Measurements from ENCODE around the gene PYY. TPM values are rescaled to one million over a fixed set of nuclear protein-coding genes. Genes with fewer than 3 reads are reported as not detected.

The PYY gene
- total RNA-seq, 2 experiments from 2014 or later, result 0.29 TPM; not detected in 1

DNA sequence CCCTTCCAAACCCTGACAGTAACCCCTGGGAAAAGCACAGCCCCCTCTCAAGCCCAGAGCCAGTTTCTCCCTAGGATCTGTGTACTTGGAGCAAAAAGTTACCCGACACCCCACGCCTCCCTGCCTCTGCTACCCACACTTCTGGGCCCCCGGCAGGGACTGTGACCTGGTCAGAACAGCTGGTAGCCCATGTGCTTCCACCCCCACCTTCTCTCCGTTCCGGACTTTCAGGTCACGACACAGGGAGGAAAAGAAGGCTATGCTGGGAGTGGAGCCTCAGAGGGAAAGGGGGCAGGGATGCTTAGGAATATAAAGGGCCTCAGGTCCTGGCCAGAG lies 17.8 kb downstream of the PYY start:
- no peak overlapping the region for H3K4me3 Mint-ChIP-seq
- TF ChIP-seq, protein P1, sequence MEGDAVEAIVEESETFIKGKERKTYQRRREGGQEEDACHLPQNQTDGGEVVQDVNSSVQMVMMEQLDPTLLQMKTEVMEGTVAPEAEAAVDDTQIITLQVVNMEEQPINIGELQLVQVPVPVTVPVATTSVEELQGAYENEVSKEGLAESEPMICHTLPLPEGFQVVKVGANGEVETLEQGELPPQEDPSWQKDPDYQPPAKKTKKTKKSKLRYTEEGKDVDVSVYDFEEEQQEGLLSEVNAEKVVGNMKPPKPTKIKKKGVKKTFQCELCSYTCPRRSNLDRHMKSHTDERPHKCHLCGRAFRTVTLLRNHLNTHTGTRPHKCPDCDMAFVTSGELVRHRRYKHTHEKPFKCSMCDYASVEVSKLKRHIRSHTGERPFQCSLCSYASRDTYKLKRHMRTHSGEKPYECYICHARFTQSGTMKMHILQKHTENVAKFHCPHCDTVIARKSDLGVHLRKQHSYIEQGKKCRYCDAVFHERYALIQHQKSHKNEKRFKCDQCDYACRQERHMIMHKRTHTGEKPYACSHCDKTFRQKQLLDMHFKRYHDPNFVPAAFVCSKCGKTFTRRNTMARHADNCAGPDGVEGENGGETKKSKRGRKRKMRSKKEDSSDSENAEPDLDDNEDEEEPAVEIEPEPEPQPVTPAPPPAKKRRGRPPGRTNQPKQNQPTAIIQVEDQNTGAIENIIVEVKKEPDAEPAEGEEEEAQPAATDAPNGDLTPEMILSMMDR (IDR thresholded peaks at IDR 0.05), result no peak
- POLR2A ChIA-PET, result no interaction called here

DNA sequence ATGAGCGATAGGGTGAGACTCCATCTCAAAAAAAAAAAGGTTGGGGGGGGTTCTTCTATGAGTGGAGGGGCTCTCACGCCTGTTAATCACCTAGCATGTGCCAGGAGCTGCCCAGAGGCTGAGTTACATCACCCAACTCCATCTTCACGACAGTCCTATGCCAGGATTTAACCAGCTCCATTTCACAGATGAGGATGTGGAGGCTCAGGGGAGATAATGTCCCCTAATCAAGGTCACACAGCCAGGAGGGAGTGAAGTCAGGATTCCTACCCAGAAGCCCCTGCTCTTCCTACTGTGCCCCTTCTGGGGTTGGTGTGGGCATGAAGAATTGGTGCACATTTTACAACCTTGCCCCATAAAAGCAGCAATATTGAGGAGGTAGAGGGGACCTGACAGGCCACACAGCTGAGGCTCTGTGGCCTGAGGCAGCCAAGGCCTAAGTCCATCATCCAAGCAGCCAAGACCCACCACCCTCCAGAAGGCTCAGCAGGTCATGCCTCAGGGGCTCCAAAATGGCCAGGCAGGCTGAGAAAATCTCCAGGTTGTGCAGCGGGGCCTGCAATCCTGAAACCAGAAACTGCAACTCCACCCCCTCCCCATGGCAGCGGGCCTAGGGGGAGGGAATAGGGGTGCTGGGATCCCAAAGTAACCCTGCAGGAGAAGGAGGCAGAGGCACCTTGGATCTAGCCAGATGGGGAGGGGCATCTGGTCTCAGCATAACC lies 18.4 kb downstream of the PYY start:
- H3K4me3 Mint-ChIP-seq, result no peak overlapping the region
- ATAC-seq (no peak), DNase-seq (no peak)
- no peaks in the 10 kb centered on the region for H3K9me3 Mint-ChIP-seq
- no peaks in the 10 kb centered on the region for H3K36me3 Mint-ChIP-seq (ENCODE audit: low read depth)
- TF ChIP-seq, protein P1 (IDR thresholded peaks at IDR 0.05), result no peak
- intact Hi-C loops (cut with micrococcal nuclease), result no loop called here
- peaks cover 10% of the 10 kb centered on the region for H3K4me1 Mint-ChIP-seq (ENCODE audit: low read depth)
- POLR2A ChIA-PET, result interaction anchor here (1.1 kb wide), 1 partner anchor 44 kb away, joined by 3 read pairs; no protein-coding TSS in a partner anchor
- H3K27ac Mint-ChIP-seq, result no peak overlapping the region
- CTCF ChIA-PET, result interaction anchor here (1.4 kb wide), 2 partner anchors 9 to 10 kb away, joined by 4 to 6 read pairs; no protein-coding TSS in a partner anchor
- H3K27me3 Mint-ChIP-seq, result peaks cover 5% of the 10 kb centered on the region

More for the DNA sequence above, 17.8 kb downstream of the PYY start:
- no peak for ATAC-seq
- Mint-ChIP-seq H3K9me3 (no peaks in the 10 kb centered on the region), H3K4me1 (ENCODE audit: low read depth) (peaks cover 10% of the 10 kb centered on the region), H3K27ac (no peak overlapping the region), H3K36me3 (ENCODE audit: low read depth) (no peaks in the 10 kb centered on the region), H3K27me3 (peaks cover 5% of the 10 kb centered on the region)
- no peak for DNase-seq
- intact Hi-C loops (cut with micrococcal nuclease), result no loop called here
- CTCF ChIA-PET, result interaction anchor here (1.0 to 1.4 kb wide), 3 partner anchors 8 to 47 kb away, joined by 4 to 6 read pairs (median 4); no protein-coding TSS in a partner anchor

DNA sequence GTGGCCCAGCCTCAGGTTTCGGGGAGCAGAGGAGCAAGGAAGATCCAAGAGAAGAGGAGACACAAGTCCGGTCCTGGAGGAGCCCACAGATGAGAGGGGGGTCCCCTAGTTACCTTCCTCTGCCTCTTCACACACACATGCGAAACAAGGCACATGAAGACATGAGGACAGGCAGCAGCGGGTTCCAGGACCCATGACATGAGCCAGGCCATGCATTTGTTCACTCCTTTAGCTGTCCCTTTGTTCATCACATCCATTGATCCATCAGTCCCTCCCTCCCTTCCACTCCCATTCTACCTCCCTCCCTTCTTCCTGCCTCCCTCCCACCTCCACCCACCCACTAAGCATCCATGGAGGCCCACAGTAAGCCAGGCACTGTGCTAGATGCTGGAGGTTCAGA lies 20.8 kb downstream of the PYY start:
- DNase-seq (no peak), ATAC-seq (no peak)
- ChIA-PET CTCF (interaction anchor here (1.5 to 1.9 kb wide), 2 partner anchors 11 to 57 kb away, joined by 3 to 9 read pairs; no protein-coding TSS in a partner anchor), POLR2A (interaction anchor here (0.9 kb wide), 1 partner anchor 8 kb away, joined by 3 read pairs; no protein-coding TSS in a partner anchor)
- no peak overlapping the region for H3K27ac Mint-ChIP-seq
- H3K36me3 Mint-ChIP-seq (ENCODE audit: low read depth), result no peaks in the 10 kb centered on the region
- H3K4me3 Mint-ChIP-seq, result no peak overlapping the region
- intact Hi-C loops (cut with micrococcal nuclease), result no loop called here
- TF ChIP-seq, protein P1 (IDR thresholded peaks at IDR 0.05), result no peak
- H3K27me3 Mint-ChIP-seq, result peaks cover 2% of the 10 kb centered on the region
- H3K4me1 Mint-ChIP-seq (ENCODE audit: low read depth), result peaks cover 14% of the 10 kb centered on the region
- no peaks in the 10 kb centered on the region for H3K9me3 Mint-ChIP-seq

DNA sequence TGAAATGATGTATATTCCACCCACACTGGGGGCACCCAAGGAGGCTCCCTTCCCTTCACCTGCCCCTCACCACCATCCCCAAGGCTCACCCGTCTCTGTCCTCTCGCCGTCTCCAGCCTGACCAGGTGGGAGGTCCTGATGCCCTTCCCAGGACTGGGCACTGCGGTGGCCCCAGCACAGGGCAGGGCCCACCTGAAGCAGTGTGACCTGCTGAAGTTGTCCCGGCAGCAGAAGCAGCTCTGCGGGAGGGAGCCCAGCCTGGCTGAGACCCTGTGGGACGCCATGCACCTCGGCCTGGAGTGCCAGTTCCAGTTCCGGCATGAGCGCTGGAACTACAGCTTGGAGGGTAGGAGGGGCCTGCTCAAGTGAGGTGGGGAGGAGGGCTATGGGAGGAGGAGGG lies 21.4 kb downstream of the PYY start:
- intact Hi-C loops (cut with micrococcal nuclease), result no loop called here
- TF ChIP-seq, protein P1 (IDR thresholded peaks at IDR 0.05), result no peak
- H3K36me3 Mint-ChIP-seq (ENCODE audit: low read depth), result no peaks in the 10 kb centered on the region
- no peak overlapping the region for H3K27ac Mint-ChIP-seq
- H3K4me1 Mint-ChIP-seq (ENCODE audit: low read depth), result peaks cover 16% of the 10 kb centered on the region
- ATAC-seq, result no peak
- H3K4me3 Mint-ChIP-seq, result no peak overlapping the region
- DNase-seq, result no peak
- H3K9me3 Mint-ChIP-seq, result no peaks in the 10 kb centered on the region
- H3K27me3 Mint-ChIP-seq, result peaks cover 2% of the 10 kb centered on the region
- POLR2A ChIA-PET, result interaction anchor here (0.9 kb wide), 1 partner anchor 9 kb away, joined by 3 read pairs; no protein-coding TSS in a partner anchor
- CTCF ChIA-PET, result interaction anchor here (1.5 to 1.9 kb wide), 2 partner anchors 11 to 58 kb away, joined by 3 to 9 read pairs; no protein-coding TSS in a partner anchor

DNA sequence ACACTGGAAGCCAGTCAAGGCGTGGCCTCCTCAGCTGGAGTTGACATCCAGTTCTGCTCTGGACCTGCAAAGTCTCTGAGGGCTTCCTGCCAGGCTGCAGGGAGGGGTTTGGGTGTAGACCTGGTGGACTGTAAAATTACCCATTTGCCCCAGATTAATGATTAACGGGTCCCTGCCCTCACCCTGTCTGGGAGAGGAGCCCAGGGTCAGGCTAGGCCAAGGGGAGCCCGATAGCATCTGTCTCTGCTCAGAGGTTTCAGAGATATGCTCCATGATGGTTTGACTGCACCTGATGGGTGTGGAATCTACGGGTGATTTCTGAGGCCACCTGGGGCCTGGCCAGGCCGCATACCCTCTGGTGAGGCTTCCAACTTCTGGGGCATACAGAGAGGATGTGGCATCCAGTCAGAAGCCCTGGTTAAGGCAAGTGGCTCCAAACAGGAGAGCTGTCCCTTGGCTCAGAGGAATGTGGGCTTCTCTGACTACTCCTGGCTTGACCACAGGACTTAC lies 22.6 kb downstream of the PYY start:
- ATAC-seq (no peak), DNase-seq (no peak)
- POLR2A ChIA-PET, result no interaction called here
- intact Hi-C loops (cut with micrococcal nuclease), result no loop called here
- Mint-ChIP-seq H3K36me3 (ENCODE audit: low read depth) (no peaks in the 10 kb centered on the region), H3K9me3 (no peaks in the 10 kb centered on the region), H3K27ac (no peak overlapping the region), H3K27me3 (no peaks in the 10 kb centered on the region), H3K4me3 (no peak overlapping the region), H3K4me1 (ENCODE audit: low read depth) (peaks cover 19% of the 10 kb centered on the region)
- TF ChIP-seq, protein P1 (IDR thresholded peaks at IDR 0.05), result no peak
- CTCF ChIA-PET, result no interaction called here

Measured in activated CD8-positive, alpha-beta T cell treated with anti-CD3 and anti-CD28 coated beads for 36 hours (primary cell).